Body of pancreas (tissue), 4 donors: ENCODE data around the gene SNRNP200.

ENCODE experiments used
- POLR2A ChIP-seq, 3 donors: fragments of 450-650 bp; IDR thresholded peaks; one replicate each; pipeline ENCODE4 v1.6.1; 2016; ENCODE audit warnings: antibody characterized with exemption in 3 of 3, mild to moderate bottlenecking in 2 of 3
- TF ChIP-seq, protein P1 (sequence below), 7 experiments: fragments of 450-650 bp in 4 of 7; fragments of 200-600 bp in 3 of 7; sonication (generic) in 3 of 7; IDR thresholded peaks; one replicate each; pipeline ENCODE4 v1.5.1; 2016 to 2019; ENCODE audit warnings: antibody characterized with exemption in 7 of 7

DNA sequence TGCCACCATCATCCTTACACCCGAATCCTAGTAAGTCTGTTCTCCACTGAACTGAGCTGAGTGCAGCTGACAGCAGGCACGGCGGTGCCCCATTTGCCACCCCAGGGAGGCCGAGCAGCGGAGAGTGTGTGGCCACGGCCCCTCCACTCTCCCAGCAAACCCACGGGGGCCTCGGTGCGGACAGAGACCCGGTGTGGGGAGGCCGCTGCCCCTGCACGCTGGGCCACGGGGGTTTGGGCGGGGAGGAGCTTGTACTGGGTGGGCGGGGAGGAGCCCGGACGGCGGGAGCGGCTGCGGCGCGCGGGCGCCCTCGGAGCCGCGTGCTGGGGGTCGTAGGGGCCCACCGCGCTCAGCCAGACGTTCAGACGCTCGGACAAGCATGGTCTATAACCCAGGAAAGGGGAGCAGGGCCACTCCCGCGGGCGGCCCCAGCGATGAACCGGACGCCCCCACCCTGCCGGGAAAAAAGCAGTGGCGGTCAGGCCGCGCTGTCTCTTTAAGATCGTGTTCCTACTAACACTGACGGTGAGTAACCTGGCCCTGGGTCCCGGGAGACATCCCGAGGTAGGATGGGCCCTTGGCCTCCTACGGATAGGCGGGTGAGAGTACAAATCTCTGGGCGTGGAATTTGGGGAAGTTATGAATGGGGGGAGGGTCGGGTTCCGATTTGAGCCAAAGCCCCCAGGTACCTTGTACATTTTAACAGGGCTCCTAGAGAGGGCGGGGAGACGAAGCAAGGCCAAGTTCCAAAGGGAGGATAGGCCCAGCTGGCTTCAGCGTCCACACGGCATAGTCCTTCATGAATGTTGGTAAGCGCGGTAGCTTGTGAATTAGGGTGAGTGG, 19.9 kb upstream of the SNRNP200 start, which contains the start of gene ITPRIPL1:
- TF ChIP-seq, protein P1, sequence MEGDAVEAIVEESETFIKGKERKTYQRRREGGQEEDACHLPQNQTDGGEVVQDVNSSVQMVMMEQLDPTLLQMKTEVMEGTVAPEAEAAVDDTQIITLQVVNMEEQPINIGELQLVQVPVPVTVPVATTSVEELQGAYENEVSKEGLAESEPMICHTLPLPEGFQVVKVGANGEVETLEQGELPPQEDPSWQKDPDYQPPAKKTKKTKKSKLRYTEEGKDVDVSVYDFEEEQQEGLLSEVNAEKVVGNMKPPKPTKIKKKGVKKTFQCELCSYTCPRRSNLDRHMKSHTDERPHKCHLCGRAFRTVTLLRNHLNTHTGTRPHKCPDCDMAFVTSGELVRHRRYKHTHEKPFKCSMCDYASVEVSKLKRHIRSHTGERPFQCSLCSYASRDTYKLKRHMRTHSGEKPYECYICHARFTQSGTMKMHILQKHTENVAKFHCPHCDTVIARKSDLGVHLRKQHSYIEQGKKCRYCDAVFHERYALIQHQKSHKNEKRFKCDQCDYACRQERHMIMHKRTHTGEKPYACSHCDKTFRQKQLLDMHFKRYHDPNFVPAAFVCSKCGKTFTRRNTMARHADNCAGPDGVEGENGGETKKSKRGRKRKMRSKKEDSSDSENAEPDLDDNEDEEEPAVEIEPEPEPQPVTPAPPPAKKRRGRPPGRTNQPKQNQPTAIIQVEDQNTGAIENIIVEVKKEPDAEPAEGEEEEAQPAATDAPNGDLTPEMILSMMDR (IDR thresholded peaks at IDR 0.05), result no peak
- no peak for TF ChIP-seq POLR2A (IDR thresholded peaks at IDR 0.05)
